Measurements from ENCODE around the gene FXYD3.

GRCh38 chr19:35093430-35093829, 22.2 kb upstream of the FXYD3 start:
- TF ChIP-seq CTCF (IDR thresholded peaks at IDR 0.05) = no peak
- no peak for TF ChIP-seq POLR2A (IDR thresholded peaks at IDR 0.05)
